B cell (primary cell): ENCODE results near the gene RCC1.

Source experiments
- EZH2 ChIP-seq: IDR thresholded peaks from 2 replicates; pipeline ENCODE4 v1.6.1; 2012; ENCODE audit warnings: borderline replicate concordance, low read depth, mild to moderate bottlenecking, moderate library complexity, low read length; ENCODE audit not compliant: insufficient read depth, poor library complexity, severe bottlenecking
- TF ChIP-seq, protein P1 (sequence below): fragments of 200-600 bp; IDR thresholded peaks from one replicate; pipeline ENCODE4 v1.8.0; 2022; ENCODE audit warnings: antibody characterized with exemption, mild to moderate bottlenecking

DNA sequence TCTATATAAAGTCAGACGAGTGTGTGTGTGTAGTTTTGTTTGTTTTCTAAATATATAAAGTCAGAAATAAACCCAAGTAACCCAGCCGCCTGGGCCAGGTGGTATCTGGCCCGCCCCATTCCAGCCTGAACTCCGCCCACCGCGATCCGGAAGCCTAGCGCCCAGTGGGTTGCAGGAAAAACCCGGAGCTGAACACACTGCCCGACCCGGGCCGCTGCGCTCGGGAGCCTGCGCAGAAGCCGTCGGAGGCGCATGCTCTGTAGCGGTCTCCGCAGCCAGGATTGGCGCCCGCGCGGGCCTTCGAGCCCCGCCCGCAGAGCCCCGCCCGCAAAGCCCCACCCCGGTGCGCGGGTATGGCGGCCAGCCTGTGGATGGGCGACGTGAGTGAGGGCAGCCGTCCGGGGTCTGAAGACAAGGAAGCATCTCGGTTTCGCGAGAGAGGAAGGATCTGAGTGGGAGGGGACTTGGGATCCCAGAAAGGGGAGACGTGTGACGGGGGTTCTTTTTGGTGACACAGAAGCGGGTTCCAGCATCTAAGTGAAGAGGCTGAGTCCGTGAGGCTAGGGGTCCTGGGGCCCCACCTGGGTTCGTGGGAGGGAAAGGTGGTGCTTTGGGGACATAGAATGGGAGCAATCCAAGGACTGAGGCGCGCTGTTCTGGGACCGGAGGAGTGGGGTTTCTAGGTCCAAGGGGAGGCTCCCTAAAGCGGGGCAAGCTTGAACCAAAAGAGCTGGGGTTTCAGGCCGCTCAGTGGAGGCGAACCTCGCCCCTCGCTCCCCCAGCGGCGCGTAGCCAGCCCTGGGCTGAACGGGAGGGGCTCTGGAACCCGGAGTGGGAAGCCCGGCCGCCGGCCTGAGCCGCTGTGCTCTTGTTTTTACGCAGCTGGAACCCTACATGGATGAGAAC lies 47.2 kb downstream of the RCC1 start, which contains the start of gene TRNAU1AP:
- TF ChIP-seq, protein P1, sequence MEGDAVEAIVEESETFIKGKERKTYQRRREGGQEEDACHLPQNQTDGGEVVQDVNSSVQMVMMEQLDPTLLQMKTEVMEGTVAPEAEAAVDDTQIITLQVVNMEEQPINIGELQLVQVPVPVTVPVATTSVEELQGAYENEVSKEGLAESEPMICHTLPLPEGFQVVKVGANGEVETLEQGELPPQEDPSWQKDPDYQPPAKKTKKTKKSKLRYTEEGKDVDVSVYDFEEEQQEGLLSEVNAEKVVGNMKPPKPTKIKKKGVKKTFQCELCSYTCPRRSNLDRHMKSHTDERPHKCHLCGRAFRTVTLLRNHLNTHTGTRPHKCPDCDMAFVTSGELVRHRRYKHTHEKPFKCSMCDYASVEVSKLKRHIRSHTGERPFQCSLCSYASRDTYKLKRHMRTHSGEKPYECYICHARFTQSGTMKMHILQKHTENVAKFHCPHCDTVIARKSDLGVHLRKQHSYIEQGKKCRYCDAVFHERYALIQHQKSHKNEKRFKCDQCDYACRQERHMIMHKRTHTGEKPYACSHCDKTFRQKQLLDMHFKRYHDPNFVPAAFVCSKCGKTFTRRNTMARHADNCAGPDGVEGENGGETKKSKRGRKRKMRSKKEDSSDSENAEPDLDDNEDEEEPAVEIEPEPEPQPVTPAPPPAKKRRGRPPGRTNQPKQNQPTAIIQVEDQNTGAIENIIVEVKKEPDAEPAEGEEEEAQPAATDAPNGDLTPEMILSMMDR = no peak
- no peak for TF ChIP-seq EZH2
